HFF-Myc (cell line): ENCODE measurements around the gene SLC16A12.

Experiments used
- DNase-seq: peaks from one replicate; pipeline ENCODE4 v3.0.0-alpha.2; 2011; ENCODE audit warnings: low read depth; ENCODE audit errors: extremely low read depth
- H3K4me3 ChIP-seq: replicated peaks from 2 replicates; pipeline ENCODE4 v1.5.1; 2011; ENCODE audit warnings: low read depth, mild to moderate bottlenecking, control low read depth, low read length
- CTCF ChIP-seq: IDR thresholded peaks from 2 replicates; pipeline ENCODE4 v1.5.1; 2012; ENCODE audit warnings: mild to moderate bottlenecking, low read depth, low read length, control low read depth; ENCODE audit errors: missing control alignments

SLC16A12 gene

GRCh38 chr10:89503652-89504370 is 31.6 kb downstream of the SLC16A12 start:
- no peak for TF ChIP-seq CTCF
- no peak for DNase-seq
- no peak overlapping the region for H3K4me3 ChIP-seq

- DNase-seq: no peak
- no peak for TF ChIP-seq CTCF
- H3K4me3 ChIP-seq: no peak overlapping the region
Observed at GRCh38 chr10:89503151-89503550, 32.2 kb downstream of the SLC16A12 start.

GRCh38 chr10:89502549-89502948 is 32.8 kb downstream of the SLC16A12 start:
- no peak for TF ChIP-seq CTCF
- DNase-seq: no peak
- H3K4me3 ChIP-seq: no peak overlapping the region

GRCh38 chr10:89494575-89494974 is 40.8 kb downstream of the SLC16A12 start:
- no peak for DNase-seq
- TF ChIP-seq CTCF: no peak
- H3K4me3 ChIP-seq: no peak overlapping the region

GRCh38 chr10:89494068-89494467 is 41.3 kb downstream of the SLC16A12 start:
- no peak for DNase-seq
- no peak overlapping the region for H3K4me3 ChIP-seq
- TF ChIP-seq CTCF: no peak

GRCh38 chr10:89491932-89492331 is 43.5 kb downstream of the SLC16A12 start:
- TF ChIP-seq CTCF: no peak
- H3K4me3 ChIP-seq: no peak overlapping the region
- DNase-seq: no peak
